HEK293T (cell line): ENCODE results near the gene RGL3.

Source experiments
- CTCF ChIA-PET: fragments of 350-600 bp; formaldehyde crosslinking; extraction: SDS; loops from one replicate; lab custom pipeline; 2021; ENCODE audit warnings: antibody characterized with exemption, inconsistent platforms; lab: Yijun Ruan, JAX
- POLR2A ChIA-PET: fragments of 350-600 bp; formaldehyde crosslinking; extraction: SDS; loops from one replicate; lab custom pipeline; 2020; ENCODE audit warnings: antibody characterized with exemption, inconsistent platforms; lab: Yijun Ruan, JAX
- DNase-seq: peaks from one replicate; pipeline ENCODE4 v3.0.0; 2012; ENCODE audit warnings: mixed read lengths; ENCODE audit errors: extremely low spot score
- ARNT ChIP-seq: fragments of 450-650 bp; IDR thresholded peaks from 2 replicates; pipeline ENCODE4 v1.6.1; 2017; ENCODE audit warnings: mild to moderate bottlenecking
- BHLHE40 ChIP-seq: fragments of 450-650 bp; IDR thresholded peaks from 2 replicates; pipeline ENCODE4 v1.6.1; 2016; ENCODE audit warnings: mild to moderate bottlenecking, moderate library complexity, borderline replicate concordance
- CTBP1 ChIP-seq: fragments of 450-650 bp; IDR thresholded peaks from 2 replicates; pipeline ENCODE4 v1.6.1; 2016; ENCODE audit warnings: borderline replicate concordance
- ELF4 ChIP-seq: fragments of 450-650 bp; IDR thresholded peaks from 2 replicates; pipeline ENCODE4 v1.6.1; 2017; ENCODE audit warnings: antibody characterized with exemption
- FOXA1 ChIP-seq: fragments of 450-650 bp; IDR thresholded peaks from 2 replicates; pipeline ENCODE4 v1.6.1; 2016; ENCODE audit warnings: mild to moderate bottlenecking
- FOXK2 ChIP-seq: fragments of 450-650 bp; IDR thresholded peaks from 2 replicates; pipeline ENCODE4 v1.6.1; 2016; ENCODE audit warnings: mild to moderate bottlenecking
- FOXM1 ChIP-seq: fragments of 450-650 bp; IDR thresholded peaks from 2 replicates; pipeline ENCODE4 v1.6.1; 2017; ENCODE audit warnings: mild to moderate bottlenecking, borderline replicate concordance
- HDGF ChIP-seq: fragments of 450-650 bp; IDR thresholded peaks from 2 replicates; pipeline ENCODE4 v1.6.1; 2017; ENCODE audit warnings: antibody characterized with exemption, borderline replicate concordance
- L3MBTL2 ChIP-seq: fragments of 450-650 bp; conservative IDR thresholded peaks from 2 replicates; pipeline ENCODE4 v1.6.1; 2016; ENCODE audit warnings: mild to moderate bottlenecking
- LEF1 ChIP-seq: fragments of 450-650 bp; IDR thresholded peaks from 2 replicates; pipeline ENCODE4 v1.6.1; 2017; ENCODE audit warnings: mild to moderate bottlenecking, borderline replicate concordance
- NFRKB ChIP-seq: fragments of 450-650 bp; IDR thresholded peaks from 2 replicates; pipeline ENCODE4 v1.6.1; 2016; ENCODE audit warnings: mild to moderate bottlenecking, moderate library complexity
- PKNOX1 ChIP-seq: fragments of 450-650 bp; IDR thresholded peaks from 2 replicates; pipeline ENCODE4 v1.6.1; 2016
- SP1 ChIP-seq: fragments of 450-650 bp; IDR thresholded peaks from 2 replicates; pipeline ENCODE4 v1.6.1; 2017
- SUZ12 ChIP-seq: fragments of 450-650 bp; IDR thresholded peaks from 2 replicates; pipeline ENCODE4 v1.6.1; 2016; ENCODE audit warnings: mild to moderate bottlenecking
- TARDBP ChIP-seq: fragments of 450-650 bp; IDR thresholded peaks from 2 replicates; pipeline ENCODE4 v1.6.1; 2016
- ZNF384 ChIP-seq: fragments of 450-650 bp; IDR thresholded peaks from 2 replicates; pipeline ENCODE4 v1.6.1; 2016

RGL3 gene

GRCh38 chr19:11367528-11367927 is 51.6 kb downstream of the RGL3 start:
- DNase-seq, result no peak
- TF ChIP-seq ELF4, result no peak
- TF ChIP-seq FOXM1, result no peak
- TF ChIP-seq BHLHE40, result no peak
- TF ChIP-seq PKNOX1, result no peak
- no peak for TF ChIP-seq SUZ12
- no peak for TF ChIP-seq FOXA1
- no peak for TF ChIP-seq HDGF
- no peak for TF ChIP-seq FOXK2
- TF ChIP-seq LEF1, result no peak
- no peak for TF ChIP-seq SP1
- no peak for TF ChIP-seq L3MBTL2
- TF ChIP-seq ZNF384, result no peak
- no peak for TF ChIP-seq CTBP1
- TF ChIP-seq TARDBP, result no peak
- no peak for TF ChIP-seq ARNT
- TF ChIP-seq NFRKB, result no peak
- ChIA-PET POLR2A (no interaction called here), CTCF (interaction anchor here (0.5 to 1.4 kb wide), 2 partner anchors 10 to 15 kb away, joined by 3 read pairs; no protein-coding TSS in a partner anchor)

- TF ChIP-seq FOXA1, result no peak
- TF ChIP-seq ELF4, result no peak
- no peak for TF ChIP-seq ZNF384
- DNase-seq, result no peak
- POLR2A ChIA-PET, result no interaction called here
- CTCF ChIA-PET, result no interaction called here
Measured at GRCh38 chr19:11365557-11366117, 53.5 kb downstream of the RGL3 start.

GRCh38 chr19:11364935-11365334 is 54.2 kb downstream of the RGL3 start:
- DNase-seq, result no peak
- TF ChIP-seq FOXM1, result no peak
- TF ChIP-seq LEF1, result no peak
- TF ChIP-seq FOXA1, result no peak
- TF ChIP-seq BHLHE40, result no peak
- no peak for TF ChIP-seq FOXK2
- TF ChIP-seq TARDBP, result no peak
- no peak for TF ChIP-seq ARNT
- TF ChIP-seq SUZ12, result no peak
- ChIA-PET POLR2A (no interaction called here), CTCF (no interaction called here)

GRCh38 chr19:11364296-11364904 is 54.7 kb downstream of the RGL3 start:
- TF ChIP-seq FOXA1 (no peak), TARDBP (no peak), PKNOX1 (no peak), SP1 (no peak), SUZ12 (no peak)
- CTCF ChIA-PET, result no interaction called here
- no peak for DNase-seq
- POLR2A ChIA-PET, result no interaction called here

GRCh38 chr19:11363881-11364280 is 55.2 kb downstream of the RGL3 start:
- TF ChIP-seq BHLHE40, result no peak
- TF ChIP-seq FOXK2, result no peak
- no peak for TF ChIP-seq NFRKB
- TF ChIP-seq PKNOX1, result no peak
- TF ChIP-seq HDGF, result no peak
- TF ChIP-seq TARDBP, result no peak
- TF ChIP-seq SUZ12, result no peak
- TF ChIP-seq FOXM1, result no peak
- TF ChIP-seq LEF1, result no peak
- TF ChIP-seq ARNT, result no peak
- TF ChIP-seq L3MBTL2, result no peak
- DNase-seq, result no peak
- POLR2A ChIA-PET, result interaction anchor here (1.0 kb wide), 1 partner anchor 11 kb away, joined by 4 read pairs; the partner anchor contains the start of gene SWSAP1
- CTCF ChIA-PET, result no interaction called here

GRCh38 chr19:11361771-11362731 is 57.1 kb downstream of the RGL3 start:
- no peak for TF ChIP-seq ZNF384
- TF ChIP-seq FOXA1, result no peak
- TF ChIP-seq CTBP1, result no peak
- no peak for TF ChIP-seq SP1
- no peak for TF ChIP-seq ELF4
- no peak for TF ChIP-seq BHLHE40
- TF ChIP-seq HDGF, result no peak
- no peak for TF ChIP-seq L3MBTL2
- no peak for TF ChIP-seq TARDBP
- TF ChIP-seq PKNOX1, result no peak
- TF ChIP-seq LEF1, result no peak
- no peak for TF ChIP-seq FOXK2
- no peak for TF ChIP-seq SUZ12
- TF ChIP-seq FOXM1, result no peak
- no peak for TF ChIP-seq NFRKB
- TF ChIP-seq ARNT, result no peak
- DNase-seq, result no peak
- ChIA-PET CTCF (interaction anchor here (1.1 kb wide), 1 partner anchor 19 kb away, joined by 5 read pairs; no protein-coding TSS in a partner anchor), POLR2A (interaction anchor here (0.9 to 1.8 kb wide), 4 partner anchors 12 to 65 kb away, joined by 3 to 14 read pairs (median 4); partner anchors contain the start of genes CCDC159, SWSAP1, TMEM205 and TSPAN16)
